ENCODE measurements around the gene TIPRL.

DNA sequence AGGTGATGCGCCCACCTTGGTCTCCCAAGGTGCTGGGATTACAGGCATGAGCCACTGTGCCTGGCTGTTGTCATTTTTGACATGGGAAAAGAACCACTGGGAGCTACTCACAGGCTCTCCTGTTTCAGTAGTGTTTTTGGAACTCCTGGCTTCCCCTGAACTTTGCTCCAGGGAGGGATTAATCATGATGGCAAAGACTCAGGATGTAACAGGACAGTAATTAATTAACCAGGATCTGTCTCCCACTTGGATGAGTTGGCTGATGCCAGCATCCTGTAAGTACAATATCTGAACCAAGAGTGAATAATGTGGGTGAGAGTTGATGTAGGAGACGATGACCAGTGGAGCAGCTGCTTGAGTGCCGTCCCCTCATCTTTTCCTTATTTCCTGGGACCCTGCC is 51.9 kb downstream of the TIPRL start:
- no peak for TF ChIP-seq POLR2A (IDR thresholded peaks at IDR 0.05)
- TF ChIP-seq, protein P1, sequence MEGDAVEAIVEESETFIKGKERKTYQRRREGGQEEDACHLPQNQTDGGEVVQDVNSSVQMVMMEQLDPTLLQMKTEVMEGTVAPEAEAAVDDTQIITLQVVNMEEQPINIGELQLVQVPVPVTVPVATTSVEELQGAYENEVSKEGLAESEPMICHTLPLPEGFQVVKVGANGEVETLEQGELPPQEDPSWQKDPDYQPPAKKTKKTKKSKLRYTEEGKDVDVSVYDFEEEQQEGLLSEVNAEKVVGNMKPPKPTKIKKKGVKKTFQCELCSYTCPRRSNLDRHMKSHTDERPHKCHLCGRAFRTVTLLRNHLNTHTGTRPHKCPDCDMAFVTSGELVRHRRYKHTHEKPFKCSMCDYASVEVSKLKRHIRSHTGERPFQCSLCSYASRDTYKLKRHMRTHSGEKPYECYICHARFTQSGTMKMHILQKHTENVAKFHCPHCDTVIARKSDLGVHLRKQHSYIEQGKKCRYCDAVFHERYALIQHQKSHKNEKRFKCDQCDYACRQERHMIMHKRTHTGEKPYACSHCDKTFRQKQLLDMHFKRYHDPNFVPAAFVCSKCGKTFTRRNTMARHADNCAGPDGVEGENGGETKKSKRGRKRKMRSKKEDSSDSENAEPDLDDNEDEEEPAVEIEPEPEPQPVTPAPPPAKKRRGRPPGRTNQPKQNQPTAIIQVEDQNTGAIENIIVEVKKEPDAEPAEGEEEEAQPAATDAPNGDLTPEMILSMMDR (IDR thresholded peaks at IDR 0.05), result no peak

Data from thyroid gland (tissue), 4 donors.